Prostate gland (tissue), 2 donors: ENCODE data around the gene AKNA. TPM values are rescaled to one million over a fixed set of nuclear protein-coding genes. Genes with fewer than 3 reads are reported as not detected.
A peak's percentile ranks its signal among the peaks of the same experiment; 100 is the strongest.

Experiments
- DNase-seq: peaks from one replicate; pipeline ENCODE4 v3.0.0-alpha.2; 2019; ENCODE audit warnings: low spot score
- H3K27ac ChIP-seq, 2 donors: fragments of 200-600 bp; sonication (generic); 2 replicates each; pipeline ENCODE4 v1.5.1; 2017 to 2019
- H3K27me3 ChIP-seq: fragments of 200-600 bp; sonication (generic); replicated peaks from 2 replicates; pipeline ENCODE4 v1.5.1; 2019; ENCODE audit not compliant: insufficient read depth
- H3K36me3 ChIP-seq, 2 donors: fragments of 200-600 bp; sonication (generic); 1 replicate in 1 of 2; 2 replicates in 1 of 2; pipeline versions ENCODE4 v1.5.1 to v1.8.1; 2017 to 2019
- H3K4me1 ChIP-seq: fragments of 200-600 bp; sonication (generic); replicated peaks from 2 replicates; pipeline ENCODE4 v1.5.1; 2019
- H3K4me3 ChIP-seq, 2 donors: fragments of 200-600 bp; sonication (generic); 2 replicates each; pipeline ENCODE4 v1.5.1; 2017 to 2019
- H3K9me3 ChIP-seq: fragments of 200-600 bp; sonication (generic); 2 replicates; pipeline ENCODE4 v1.5.1; 2017
- CTCF ChIP-seq, 4 experiments: fragments of 200-600 bp in 2 of 4; fragments of 450-650 bp in 2 of 4; sonication (generic) in 2 of 4; IDR thresholded peaks; 1 replicate in 3 of 4; 2 replicates in 1 of 4; pipeline ENCODE4 v1.5.1; 2016 to 2019; ENCODE audit warnings: antibody characterized with exemption in 4 of 4, mild to moderate bottlenecking in 2 of 4, moderate library complexity in 2 of 4
- POLR2A ChIP-seq: fragments of 450-650 bp; IDR thresholded peaks from one replicate; pipeline ENCODE4 v1.6.1; 2016; ENCODE audit warnings: antibody characterized with exemption, mild to moderate bottlenecking
- POLR2AphosphoS5 ChIP-seq: sonication (generic); formaldehyde crosslinking; IDR thresholded peaks from one replicate; pipeline ENCODE4 v1.6.1; 2017; ENCODE audit warnings: antibody characterized with exemption
- WGBS: methylation state at CpG from one replicate; pipeline ENCODE4 v1.1.5; 2018; 5-methylcytosine and 5-hydroxymethylcytosine counted together
- intact Hi-C: fragments of 100-400 bp; cut with DNase I; formaldehyde crosslinking; loops from one replicate; pipeline ENCODE4 v1.14.2; 2022
- total RNA-seq, 2 donors: library from RNA; depleted of rRNA; stranded (reverse); fragments of >200 nt; gene quantifications; one replicate each; pipeline ENCODE4 v1.1.0, GENCODE V29; 2016

AKNA gene
- total RNA-seq, 2 donors from 2014 or later: 20.5 to 30.1 TPM

GRCh38 chr9:114342755-114343440 is 44.9 kb downstream of the AKNA start:
- TF ChIP-seq POLR2AphosphoS5 (no peak), POLR2A (no peak), CTCF (IDR thresholded peaks at IDR 0.05) (no peak)
- 91% methylated on average over 5 of the region's 5 CpGs for WGBS
- intact Hi-C loops: no loop called here
- no peak for DNase-seq
- H3K27ac ChIP-seq: no peak overlapping the region
- no peaks in the 10 kb centered on the region for H3K4me1 ChIP-seq
- no peaks in the 10 kb centered on the region for H3K27me3 ChIP-seq
- H3K4me3 ChIP-seq: no peak overlapping the region
- no peaks in the 10 kb centered on the region for H3K9me3 ChIP-seq
- H3K36me3 ChIP-seq: peaks cover 14 to 18% of the 10 kb centered on the region in 2 donors

DNA sequence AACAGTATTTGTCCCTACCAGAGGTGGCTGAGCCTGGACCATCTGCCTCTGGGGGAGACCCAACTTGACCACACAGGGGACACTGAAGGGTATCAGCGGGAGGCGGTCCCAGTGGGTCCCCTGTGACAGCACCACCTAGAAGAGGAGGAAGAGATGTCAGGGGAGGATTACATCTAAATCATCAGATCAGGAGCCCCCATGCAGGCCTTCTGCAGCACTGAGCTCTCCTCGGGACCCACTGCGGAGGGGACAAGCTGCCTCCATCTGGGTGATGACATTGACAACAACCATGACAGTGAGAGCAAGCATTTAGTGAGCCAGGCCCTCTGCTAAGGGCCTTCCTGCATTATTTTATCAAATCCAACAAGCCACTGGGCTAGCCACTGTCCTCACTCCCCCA is 45.8 kb downstream of the AKNA start:
- Histone ChIP-seq H3K36me3 (peaks cover 14 to 18% of the 10 kb centered on the region in 2 donors), H3K27ac (no peak overlapping the region), H3K9me3 (no peaks in the 10 kb centered on the region), H3K4me3 (no peak overlapping the region), H3K4me1 (no peaks in the 10 kb centered on the region), H3K27me3 (no peaks in the 10 kb centered on the region)
- no peak for DNase-seq
- 96% methylated on average over 4 of the region's 4 CpGs for WGBS
- no peak for TF ChIP-seq CTCF (IDR thresholded peaks at IDR 0.05)
- TF ChIP-seq POLR2AphosphoS5: no peak
- no peak for TF ChIP-seq POLR2A
- intact Hi-C loops: no loop called here

DNA sequence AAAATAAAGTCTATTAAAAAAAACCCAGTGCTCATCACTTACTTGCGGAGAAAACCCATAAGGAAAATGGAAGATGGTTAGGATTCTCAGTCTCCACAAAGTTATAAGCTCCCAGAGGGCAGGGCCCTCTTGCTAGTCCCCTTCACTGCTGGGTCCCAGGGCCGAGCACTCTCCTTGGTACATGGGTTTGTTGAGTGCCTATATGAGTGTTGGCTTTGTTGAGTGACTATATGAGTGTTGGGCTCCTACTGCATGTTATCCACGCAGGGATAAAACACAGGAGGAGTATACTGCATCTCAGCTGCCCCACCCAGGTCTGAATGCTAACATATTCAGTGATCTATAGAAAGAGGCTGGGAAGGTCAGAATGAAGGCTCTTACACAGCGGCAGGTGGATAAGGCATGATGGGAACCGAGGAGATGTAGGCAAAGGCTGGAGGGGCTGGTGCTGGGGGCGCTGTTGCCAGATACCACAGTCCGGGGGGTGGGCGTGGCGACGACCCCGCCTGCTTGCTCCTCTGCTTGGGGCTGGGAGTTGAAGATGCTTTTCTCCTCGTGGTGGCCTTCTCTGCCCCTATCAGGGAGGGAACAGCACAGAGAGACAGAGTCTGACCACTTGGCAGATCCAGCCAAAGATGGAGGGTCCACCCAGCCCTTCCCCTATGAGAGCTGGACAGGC is 46.5 kb downstream of the AKNA start:
- Histone ChIP-seq H3K36me3 (peaks cover 8 to 18% of the 10 kb centered on the region in 2 donors), H3K27ac (no peak overlapping the region), H3K9me3 (no peaks in the 10 kb centered on the region), H3K27me3 (no peaks in the 10 kb centered on the region), H3K4me3 (no peak overlapping the region), H3K4me1 (no peaks in the 10 kb centered on the region)
- intact Hi-C loops: no loop called here
- no peak for DNase-seq
- TF ChIP-seq POLR2A: no peak
- TF ChIP-seq CTCF (IDR thresholded peaks at IDR 0.05): no peak
- TF ChIP-seq POLR2AphosphoS5: no peak
- 85% methylated on average over 12 of the region's 12 CpGs for WGBS

- H3K9me3 ChIP-seq: no peaks in the 10 kb centered on the region
- DNase-seq: no peak
- no peaks in the 10 kb centered on the region for H3K4me1 ChIP-seq
- intact Hi-C loops: no loop called here
- 84% methylated on average over 16 of the region's 16 CpGs for WGBS
- TF ChIP-seq CTCF (IDR thresholded peaks at IDR 0.05) (peak in 3 of 4 experiments; percentile 51 to 60 (median 53)), POLR2AphosphoS5 (no peak), POLR2A (no peak)
- H3K4me3 ChIP-seq: no peak overlapping the region
- no peaks in the 10 kb centered on the region for H3K27me3 ChIP-seq
- H3K36me3 ChIP-seq: peaks cover 4 to 18% of the 10 kb centered on the region in 2 donors
- no peak overlapping the region for H3K27ac ChIP-seq
Measured at GRCh38 chr9:114339130-114339908, 48.5 kb downstream of the AKNA start.
